IMR-90 (cell line): ENCODE results near the gene DOHH. TPM values are rescaled to one million over a fixed set of nuclear protein-coding genes. Genes with fewer than 3 reads are reported as not detected.

ENCODE experiments used
- ATAC-seq: fragments of 200-7000 bp; cut with Tn5 transposase; 2 replicates; pipeline ENCODE4 v1.9.1; 2020; ENCODE audit warnings: low read depth, mild to moderate bottlenecking, moderate library complexity
- BruUV-seq: library from RNA; stranded (reverse); fragments of 400-500 nt; replicated peaks from 2 replicates; lab custom pipeline; 2021; lab: Mats Ljungman, UMichigan
- CTCF ChIA-PET: fragments of 300-600 bp; formaldehyde crosslinking; extraction: SDS; loops from one replicate; lab custom pipeline; 2021; ENCODE audit warnings: antibody characterized with exemption; lab: Yijun Ruan, JAX
- POLR2A ChIA-PET: fragments of 300-600 bp; sonication (Branson Sonifier 250); formaldehyde crosslinking; loops from one replicate; lab custom pipeline; 2022; ENCODE audit warnings: antibody characterized with exemption; ENCODE audit not compliant: unreplicated experiment; lab: Charles Lee
- DNase-seq: peaks from one replicate; pipeline ENCODE4 v3.0.0; 2013
- H2AFZ ChIP-seq: replicated peaks from 2 replicates; pipeline ENCODE3; 2013; ENCODE audit warnings: low read length, mild to moderate bottlenecking; ENCODE audit not compliant: poor library complexity
- H2AK5ac ChIP-seq: 2 replicates; pipeline ENCODE4 v1.6.1; 2013; ENCODE audit warnings: low read depth, low read length, inconsistent platforms
- H2AK9ac ChIP-seq: replicated peaks from 2 replicates; pipeline ENCODE3; 2013; ENCODE audit warnings: mild to moderate bottlenecking, low read depth, low read length, moderate library complexity; ENCODE audit not compliant: poor library complexity
- H2BK120ac ChIP-seq: 2 replicates; pipeline ENCODE4 v1.6.1; 2013; ENCODE audit warnings: low read depth, low read length, inconsistent platforms
- H2BK15ac ChIP-seq: 3 replicates; pipeline ENCODE4 v1.6.1; 2013; ENCODE audit warnings: low read depth, low read length, inconsistent platforms
- H2BK20ac ChIP-seq: 2 replicates; pipeline ENCODE4 v1.6.1; 2013; ENCODE audit warnings: low read depth, mild to moderate bottlenecking, inconsistent platforms, low read length, moderate library complexity
- H2BK5ac ChIP-seq: 2 replicates; pipeline ENCODE4 v1.6.1; 2013; ENCODE audit warnings: mild to moderate bottlenecking, low read depth, low read length, inconsistent platforms; ENCODE audit not compliant: poor library complexity, severe bottlenecking
- H3K14ac ChIP-seq: replicated peaks from 2 replicates; pipeline ENCODE4 v1.6.1; 2013; ENCODE audit warnings: low read depth, low read length, inconsistent platforms
- H3K18ac ChIP-seq: 2 replicates; pipeline ENCODE4 v1.6.1; 2013; ENCODE audit warnings: low read depth, low read length, control low read depth
- H3K23ac ChIP-seq: 2 replicates; pipeline ENCODE4 v1.6.1; 2013; ENCODE audit warnings: low read depth, low read length, inconsistent platforms
- H3K27ac ChIP-seq: 2 replicates; pipeline ENCODE4 v1.5.1; 2013; ENCODE audit warnings: mild to moderate bottlenecking, control low read depth, low read length; ENCODE audit not compliant: insufficient read depth
- H3K27me3 ChIP-seq: 2 replicates; pipeline ENCODE4 v1.6.1; 2013; ENCODE audit warnings: low read length; ENCODE audit not compliant: control insufficient read depth, insufficient read depth
- H3K36me3 ChIP-seq: 2 replicates; pipeline ENCODE4 v1.6.1; 2013; ENCODE audit warnings: low read length, mixed read lengths; ENCODE audit not compliant: control insufficient read depth, insufficient read depth
- H3K4ac ChIP-seq: 2 replicates; pipeline ENCODE4 v1.6.1; 2013; ENCODE audit warnings: low read depth, low read length, inconsistent platforms
- H3K4me1 ChIP-seq: 2 replicates; pipeline ENCODE4 v1.6.1; 2013; ENCODE audit warnings: low read length, mixed read lengths; ENCODE audit not compliant: control insufficient read depth, insufficient read depth
- H3K4me2 ChIP-seq: 2 replicates; pipeline ENCODE4 v1.6.1; 2013; ENCODE audit warnings: low read depth, mild to moderate bottlenecking, control low read depth, low read length, moderate library complexity
- H3K4me3 ChIP-seq: 2 replicates; pipeline ENCODE4 v1.5.1; 2013; ENCODE audit warnings: low read depth, mild to moderate bottlenecking, control low read depth, low read length, moderate library complexity; ENCODE audit not compliant: insufficient read depth
- H3K56ac ChIP-seq: 2 replicates; pipeline ENCODE4 v1.6.1; 2013; ENCODE audit warnings: low read length, inconsistent platforms; ENCODE audit not compliant: insufficient read depth; ENCODE audit errors: extremely low read depth
- H3K79me1 ChIP-seq, 2 experiments: 2 replicates each; pipeline ENCODE4 v1.6.1; 2013; ENCODE audit warnings: low read length in 2 of 2, inconsistent platforms in 1 of 2, low read depth in 1 of 2
- H3K9ac ChIP-seq: 2 replicates; pipeline ENCODE4 v1.6.1; 2013; ENCODE audit warnings: low read depth, low read length, control low read depth
- H3K9me1 ChIP-seq: 2 replicates; pipeline ENCODE4 v1.6.1; 2013; ENCODE audit warnings: low read length, inconsistent platforms; ENCODE audit not compliant: insufficient read depth
- H3K9me3 ChIP-seq: 2 replicates; pipeline ENCODE4 v1.6.1; 2013; ENCODE audit warnings: low read length; ENCODE audit not compliant: control insufficient read depth, insufficient read depth
- H4K20me1 ChIP-seq: 2 replicates; pipeline ENCODE4 v1.6.1; 2013; ENCODE audit warnings: low read length, inconsistent platforms; ENCODE audit not compliant: insufficient read depth
- H4K5ac ChIP-seq: 2 replicates; pipeline ENCODE4 v1.6.1; 2013; ENCODE audit warnings: mild to moderate bottlenecking, low read depth, low read length, control low read depth
- H4K8ac ChIP-seq, 2 experiments: 2 replicates each; pipeline ENCODE4 v1.6.1; 2013; ENCODE audit warnings: low read depth in 2 of 2, low read length in 2 of 2, control low read depth in 1 of 2, inconsistent platforms in 1 of 2
- H4K91ac ChIP-seq: 2 replicates; pipeline ENCODE4 v1.6.1; 2013; ENCODE audit warnings: low read depth, low read length, inconsistent platforms; ENCODE audit not compliant: insufficient read depth
- CEBPB ChIP-seq: IDR thresholded peaks from 2 replicates; pipeline ENCODE4 v1.6.1; 2012; ENCODE audit warnings: low read depth, low read length, improper control_type of control experiment
- CTCF ChIP-seq: conservative IDR thresholded peaks from 2 replicates; pipeline ENCODE4 v1.5.1; 2012; ENCODE audit warnings: mild to moderate bottlenecking, low read depth, low read length, improper control_type of control experiment
- POLR2A ChIP-seq: IDR thresholded peaks from 2 replicates; pipeline ENCODE4 v1.6.1; 2012; ENCODE audit warnings: mild to moderate bottlenecking, low read depth, low read length
- RFX5 ChIP-seq: IDR thresholded peaks from 2 replicates; pipeline ENCODE4 v1.8.0; 2012; ENCODE audit warnings: low read depth, mild to moderate bottlenecking, low read length, moderate library complexity
- WGBS, 2 experiments: methylation state at CpG; one replicate each; pipeline versions ENCODE4 v1.1.5 to v1.1.7; 2013; ENCODE audit warnings: missing lambda C conversion rate in 2 of 2; ENCODE audit not compliant: insufficient read length in 1 of 2; ENCODE audit errors: extremely low coverage in 2 of 2; 5-methylcytosine and 5-hydroxymethylcytosine counted together
- dilution Hi-C: fragments of 300-500 bp; cut with HindIII; formaldehyde crosslinking; loops from one replicate; pipeline ENCODE4 v1.14.3; 2018; ENCODE audit warnings: low sequenced_read_pairs; ENCODE audit not compliant: unreplicated experiment
- in situ Hi-C: fragments of 300-500 bp; cut with MboI; formaldehyde crosslinking; loops from 3 replicates; pipeline ENCODE4 v1.14.3; 2019; ENCODE audit warnings: low sequenced_read_pairs, inconsistent platforms, mixed read lengths
- intact Hi-C: fragments of 100-400 bp; cut with micrococcal nuclease; formaldehyde crosslinking; loops from 2 replicates; pipeline ENCODE4 v1.10.0; 2022
- polyA plus RNA-seq, 3 experiments: library from polyadenylated mRNA; depleted of rRNA; stranded (reverse); fragments of >200 nt; gene quantifications; 2 replicates each; pipeline ENCODE4 v1.2.3, GENCODE V29; 2012; ENCODE audit warnings: low replicate concordance in 1 of 3
- total RNA-seq: library from RNA; depleted of rRNA; stranded (reverse); fragments of >200 nt; gene quantifications from 2 replicates; pipeline ENCODE4 v1.2.3, GENCODE V29; 2012

Gene DOHH
- total and polyA plus RNA-seq, 2 of the 4 experiments (the other 2 are of a cell fraction): 3.2 to 9.2 TPM

GRCh38 chr19:3482507-3483225 lies 17.8 kb downstream of the DOHH start:
- no peak for DNase-seq
- Histone ChIP-seq H3K9me1 (no peaks in the 10 kb centered on the region), H3K14ac (no peak overlapping the region), H2AFZ (peak overlapping the region; percentile 21), H3K56ac (no peak overlapping the region), H4K5ac (no peak overlapping the region), H4K8ac (no peak overlapping the region), H4K91ac (no peak overlapping the region), H2AK5ac (no peak overlapping the region), H2BK5ac (no peak overlapping the region), H3K27ac (no peak overlapping the region), H3K27me3 (peaks cover 33% of the 10 kb centered on the region), H4K20me1 (no peaks in the 10 kb centered on the region), H2BK20ac (no peak overlapping the region), H3K23ac (no peak overlapping the region), H3K4ac (no peak overlapping the region), H3K4me2 (no peak overlapping the region), H3K79me1 (no peaks in the 10 kb centered on the region), H2BK15ac (no peak overlapping the region), H3K36me3 (no peaks in the 10 kb centered on the region), H2BK120ac (no peak overlapping the region), H3K4me3 (no peak overlapping the region), H3K18ac (no peak overlapping the region), H3K4me1 (no peaks in the 10 kb centered on the region), H3K9me3 (no peaks in the 10 kb centered on the region), H2AK9ac (no peak overlapping the region), H3K9ac (no peak overlapping the region)
- 68% methylated on average over 31 of the region's 49 CpGs; no CpG with 5 or more reads in 1 of the 2 experiments for WGBS, 2 experiments
- intact Hi-C loops: no loop called here
- no TSS peak for BruUV-seq
- in situ Hi-C loops: loop anchor here (25.0 kb wide), 1 partner anchor 520 kb away; no protein-coding TSS in a partner anchor
- dilution Hi-C loops: no loop called here
- POLR2A ChIA-PET: interaction anchor here (0.6 kb wide), 1 partner anchor 182 kb away, joined by 6 read pairs; no protein-coding TSS in a partner anchor
- CTCF ChIA-PET: interaction anchor here (1.7 kb wide), 1 partner anchor 178 kb away, joined by 5 read pairs; no protein-coding TSS in a partner anchor
- TF ChIP-seq CEBPB (no peak), CTCF (no peak), POLR2A (no peak), RFX5 (no peak)
- ATAC-seq: no peak
